Measurements from ENCODE around the gene EIF4EBP3. TPM values are rescaled to one million over a fixed set of nuclear protein-coding genes. Genes with fewer than 3 reads are reported as not detected.
"Not testable (repeated sequence)": the region's sequence is repeated elsewhere in the genome, so short reads cannot be mapped to it uniquely, and the experiment has no call there.

Gene EIF4EBP3
- total RNA-seq, 2 experiments from 2014 or later = 7.4 to 8.6 TPM

DNA sequence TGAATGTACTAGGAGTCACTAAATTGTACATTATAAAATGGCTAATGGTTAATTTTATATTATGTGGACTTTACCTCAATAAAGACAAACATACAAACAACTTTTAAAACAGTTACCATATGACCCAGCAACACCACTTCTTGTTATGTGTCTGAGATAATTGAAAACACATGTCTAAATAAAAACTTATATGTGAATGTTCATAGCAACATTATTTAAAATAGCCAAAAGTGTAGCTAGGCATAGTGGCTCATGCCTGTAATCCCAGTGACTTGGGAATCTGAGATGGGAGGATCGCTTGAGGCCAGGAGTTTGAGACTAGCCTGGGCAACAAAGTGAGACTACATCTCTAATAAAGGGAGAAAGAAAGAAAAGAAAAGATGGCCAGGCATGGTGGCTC, 40.0 kb downstream of the EIF4EBP3 start:
- H3K4me1 Mint-ChIP-seq (ENCODE audit: low read depth) = peaks cover 4% of the 10 kb centered on the region
- ChIA-PET CTCF (no interaction called here), POLR2A (no interaction called here)
- no peaks in the 10 kb centered on the region for H3K9me3 Mint-ChIP-seq (ENCODE audit: insufficient read depth)
- H3K27ac Mint-ChIP-seq = no peak overlapping the region
- no peak overlapping the region for H3K4me3 Mint-ChIP-seq
- DNase-seq = no peak
- no peaks in the 10 kb centered on the region for H3K36me3 Mint-ChIP-seq (ENCODE audit: low read depth)
- peaks cover 5% of the 10 kb centered on the region for H3K27me3 Mint-ChIP-seq (ENCODE audit: low read depth)
- ATAC-seq = no peak

DNA sequence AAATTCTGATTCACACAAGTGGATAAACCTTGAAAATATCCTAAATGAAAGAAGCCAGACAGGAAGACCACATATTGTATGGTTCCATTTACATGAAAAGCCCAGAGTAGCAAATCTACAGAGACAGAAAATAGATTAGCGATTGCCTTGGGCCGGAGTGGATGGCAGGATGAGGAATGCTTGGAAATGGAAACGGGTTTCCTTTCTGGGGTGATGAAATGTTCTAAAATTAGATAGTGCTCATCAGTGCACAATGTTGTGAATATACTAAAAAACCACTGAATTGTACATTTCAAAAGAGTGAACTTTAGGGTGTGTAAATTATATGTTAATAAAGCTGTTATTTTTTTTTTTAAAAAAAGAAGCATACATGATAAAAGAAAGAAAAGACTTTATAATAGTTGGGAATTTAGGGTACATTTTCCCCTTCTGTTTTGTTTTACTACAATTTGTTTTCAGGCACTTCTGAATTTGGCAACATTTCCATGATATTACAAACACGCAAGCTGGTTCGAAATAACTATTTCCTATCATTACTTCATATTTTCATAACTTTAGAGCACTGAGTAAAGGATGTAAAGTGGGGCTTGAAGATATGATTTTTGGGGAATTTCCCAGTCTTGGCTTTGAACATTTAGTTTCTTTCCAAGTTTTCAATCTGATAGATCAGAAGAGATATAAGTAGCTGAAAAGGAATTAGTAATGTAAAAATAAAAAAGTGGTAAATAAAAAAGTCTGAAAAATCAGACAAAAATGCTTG, 41.0 kb downstream of the EIF4EBP3 start:
- POLR2A ChIA-PET = no interaction called here
- H3K4me3 Mint-ChIP-seq = no peak overlapping the region
- peaks cover 3% of the 10 kb centered on the region for H3K27me3 Mint-ChIP-seq (ENCODE audit: low read depth)
- H3K4me1 Mint-ChIP-seq (ENCODE audit: low read depth) = peaks cover 4% of the 10 kb centered on the region
- CTCF ChIA-PET = interaction anchor here (0.8 to 1.5 kb wide), 2 partner anchors 216 to 237 kb away, joined by 3 read pairs; no protein-coding TSS in a partner anchor
- no peaks in the 10 kb centered on the region for H3K36me3 Mint-ChIP-seq (ENCODE audit: low read depth)
- DNase-seq (no peak), ATAC-seq (no peak)
- no peaks in the 10 kb centered on the region for H3K9me3 Mint-ChIP-seq (ENCODE audit: insufficient read depth)
- H3K27ac Mint-ChIP-seq = no peak overlapping the region

- Mint-ChIP-seq H3K9me3 (ENCODE audit: insufficient read depth) (no peaks in the 10 kb centered on the region), H3K27ac (no peak overlapping the region), H3K36me3 (ENCODE audit: low read depth) (no peaks in the 10 kb centered on the region), H3K27me3 (ENCODE audit: low read depth) (peaks cover 3% of the 10 kb centered on the region), H3K4me1 (ENCODE audit: low read depth) (peaks cover 4% of the 10 kb centered on the region), H3K4me3 (no peak overlapping the region)
- ChIA-PET CTCF (interaction anchor here (1.0 kb wide), 1 partner anchor 42 kb away, joined by 3 read pairs; no protein-coding TSS in a partner anchor), POLR2A (no interaction called here)
- no peak for ATAC-seq
- DNase-seq = no peak
Measured at GRCh38 chr5:140590861-140591260, 43.4 kb downstream of the EIF4EBP3 start.

DNA sequence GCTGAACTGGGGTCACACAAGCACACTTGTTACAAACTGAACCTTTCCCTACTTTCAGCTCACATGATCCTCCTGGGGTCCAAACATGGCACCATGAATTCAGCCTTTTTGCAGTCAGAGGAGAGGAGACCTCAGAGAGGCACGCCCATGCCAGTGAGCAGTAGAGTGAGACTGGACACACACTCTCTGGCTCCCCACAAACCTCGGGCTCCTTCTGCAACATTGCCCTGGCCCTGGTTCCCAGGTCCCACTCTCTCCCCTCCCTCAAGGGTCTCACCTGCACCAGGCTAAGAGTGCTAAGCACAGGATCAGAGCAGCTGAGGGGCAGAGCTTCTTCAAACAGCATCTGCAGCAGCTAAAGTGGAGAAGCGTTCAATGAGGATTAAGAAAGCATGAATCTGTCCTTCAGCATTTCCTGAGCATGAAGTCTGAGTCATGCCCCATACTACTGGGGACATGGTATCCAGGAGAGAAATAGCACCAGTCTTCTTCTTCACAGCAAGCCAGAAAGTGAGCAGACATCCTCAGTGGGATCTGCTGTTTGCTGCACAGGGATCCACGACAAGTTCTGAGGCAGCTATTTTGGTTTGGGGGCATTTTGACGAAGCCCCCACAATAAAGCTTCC, 44.4 kb downstream of the EIF4EBP3 start:
- Mint-ChIP-seq H3K27me3 (ENCODE audit: low read depth) (no peaks in the 10 kb centered on the region), H3K4me3 (no peak overlapping the region), H3K36me3 (ENCODE audit: low read depth) (no peaks in the 10 kb centered on the region), H3K4me1 (ENCODE audit: low read depth) (peaks cover 4% of the 10 kb centered on the region), H3K27ac (no peak overlapping the region), H3K9me3 (ENCODE audit: insufficient read depth) (no peaks in the 10 kb centered on the region)
- no peak for ATAC-seq
- ChIA-PET CTCF (interaction anchor here (1.3 kb wide), 1 partner anchor 44 kb away, joined by 4 read pairs; the partner anchor contains the start of gene EIF4EBP3), POLR2A (no interaction called here)
- DNase-seq = no peak

DNA sequence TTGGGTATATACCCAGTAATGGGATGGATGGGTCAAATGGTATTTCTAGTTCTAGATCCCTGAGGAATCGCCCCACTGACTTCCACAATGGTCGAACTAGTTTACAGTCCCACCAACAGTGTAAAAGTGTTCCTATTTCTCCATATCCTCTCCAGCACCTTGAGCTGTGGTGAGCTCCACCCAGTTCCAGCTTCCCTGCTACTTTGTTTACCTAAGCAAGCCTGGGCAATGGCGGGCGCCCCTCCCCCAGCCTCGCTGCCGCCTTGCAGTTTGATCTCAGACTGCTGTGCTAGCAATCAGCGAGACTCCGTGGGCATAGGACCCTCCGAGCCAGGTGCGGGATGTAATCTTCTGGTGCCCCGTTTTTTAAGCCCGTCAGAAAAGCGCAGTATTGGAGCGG, 45.6 kb downstream of the EIF4EBP3 start:
- POLR2A ChIA-PET; H3K36me3 Mint-ChIP-seq (ENCODE audit: low read depth); DNase-seq; ATAC-seq; H3K27ac Mint-ChIP-seq; CTCF ChIA-PET; H3K4me1 Mint-ChIP-seq (ENCODE audit: low read depth); H3K27me3 Mint-ChIP-seq (ENCODE audit: low read depth); H3K9me3 Mint-ChIP-seq (ENCODE audit: insufficient read depth); H3K4me3 Mint-ChIP-seq: not testable (repeated sequence)

GRCh38 chr5:140594169-140594568, 46.7 kb downstream of the EIF4EBP3 start:
- CTCF ChIA-PET = no interaction called here
- H3K27me3 Mint-ChIP-seq (ENCODE audit: low read depth) = no peaks in the 10 kb centered on the region
- H3K9me3 Mint-ChIP-seq (ENCODE audit: insufficient read depth) = no peaks in the 10 kb centered on the region
- H3K4me3 Mint-ChIP-seq = no peak overlapping the region
- H3K36me3 Mint-ChIP-seq (ENCODE audit: low read depth) = no peaks in the 10 kb centered on the region
- H3K27ac Mint-ChIP-seq = no peak overlapping the region
- DNase-seq (no peak), ATAC-seq (no peak)
- POLR2A ChIA-PET = no interaction called here
- peaks cover 1% of the 10 kb centered on the region for H3K4me1 Mint-ChIP-seq (ENCODE audit: low read depth)

GRCh38 chr5:140595538-140596300, 48.3 kb downstream of the EIF4EBP3 start:
- no peak overlapping the region for H3K4me3 Mint-ChIP-seq
- POLR2A ChIA-PET = no interaction called here
- CTCF ChIA-PET = interaction anchor here (0.6 kb wide), 1 partner anchor 10 kb away, joined by 3 read pairs; no protein-coding TSS in a partner anchor
- DNase-seq (no peak), ATAC-seq (no peak)
- H3K27ac Mint-ChIP-seq = no peak overlapping the region
- no peaks in the 10 kb centered on the region for H3K9me3 Mint-ChIP-seq (ENCODE audit: insufficient read depth)
- no peaks in the 10 kb centered on the region for H3K4me1 Mint-ChIP-seq (ENCODE audit: low read depth)
- H3K27me3 Mint-ChIP-seq (ENCODE audit: low read depth) = no peaks in the 10 kb centered on the region
- H3K36me3 Mint-ChIP-seq (ENCODE audit: low read depth) = no peaks in the 10 kb centered on the region

DNA sequence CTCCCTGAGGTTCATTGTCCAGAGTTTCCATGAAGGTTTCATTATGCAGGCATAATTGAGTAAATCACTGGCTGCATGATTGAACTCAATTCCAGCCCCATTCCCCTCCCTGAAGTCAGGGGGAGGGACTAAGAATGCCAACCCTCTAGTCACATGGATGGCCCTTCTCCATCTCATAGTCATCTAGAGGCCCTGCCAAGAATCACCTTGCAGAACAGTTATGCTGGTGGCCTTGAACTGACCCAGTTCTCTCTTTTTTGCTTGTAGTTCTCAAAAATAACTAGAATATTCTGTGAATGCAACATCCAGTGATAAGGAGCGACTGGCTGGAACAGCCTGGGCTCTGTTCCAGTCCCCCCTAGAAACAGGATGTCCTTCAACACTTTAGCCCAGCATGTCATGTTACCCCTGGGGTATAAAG, 48.9 kb downstream of the EIF4EBP3 start:
- no peak overlapping the region for H3K27ac Mint-ChIP-seq
- ATAC-seq = no peak
- CTCF ChIA-PET = interaction anchor here (0.6 kb wide), 1 partner anchor 9 kb away, joined by 3 read pairs; no protein-coding TSS in a partner anchor
- H3K9me3 Mint-ChIP-seq (ENCODE audit: insufficient read depth) = no peaks in the 10 kb centered on the region
- POLR2A ChIA-PET = no interaction called here
- H3K36me3 Mint-ChIP-seq (ENCODE audit: low read depth) = no peaks in the 10 kb centered on the region
- H3K4me3 Mint-ChIP-seq = no peak overlapping the region
- H3K4me1 Mint-ChIP-seq (ENCODE audit: low read depth) = no peaks in the 10 kb centered on the region
- no peak for DNase-seq
- H3K27me3 Mint-ChIP-seq (ENCODE audit: low read depth) = no peaks in the 10 kb centered on the region

DNA sequence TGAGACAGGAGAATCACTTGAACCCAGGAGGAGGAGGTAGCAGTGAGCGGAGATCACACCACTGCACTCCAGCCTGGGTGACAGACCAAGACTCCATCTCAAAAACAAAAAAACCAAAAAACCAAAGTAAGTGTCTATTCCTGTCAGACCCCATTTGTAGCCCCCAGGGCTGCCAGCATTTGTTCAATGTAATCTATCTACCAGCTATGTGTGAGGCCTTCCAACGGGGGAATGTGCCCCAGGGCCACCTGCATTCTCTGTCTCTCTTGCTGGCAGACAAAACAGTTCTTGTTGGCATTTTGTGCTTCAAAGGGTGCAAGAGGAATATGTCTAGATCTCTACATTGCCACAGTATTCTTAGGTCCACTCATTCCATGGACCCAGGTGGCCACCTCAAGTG, 51.4 kb downstream of the EIF4EBP3 start:
- Mint-ChIP-seq H3K27me3 (ENCODE audit: low read depth) (peaks cover 2% of the 10 kb centered on the region), H3K4me3 (no peak overlapping the region), H3K9me3 (ENCODE audit: insufficient read depth) (no peaks in the 10 kb centered on the region), H3K27ac (no peak overlapping the region), H3K36me3 (ENCODE audit: low read depth) (no peaks in the 10 kb centered on the region), H3K4me1 (ENCODE audit: low read depth) (no peaks in the 10 kb centered on the region)
- ATAC-seq (no peak), DNase-seq (no peak)
- POLR2A ChIA-PET = no interaction called here
- CTCF ChIA-PET = interaction anchor here (0.6 kb wide), 1 partner anchor 14 kb away, joined by 4 read pairs; no protein-coding TSS in a partner anchor

Small RNAs within 50 kb of the gene (microRNA-seq; reads per million reads assigned to microRNA genes)
- gene MIR6831 = not detected

Other genes starting within 250 kb of the EIF4EBP3 start
- gene PFDN1, start 244.6 kb upstream of the EIF4EBP3 start, total RNA-seq = 10 to 100 TPM; 62.4 to 64.7 TPM
- 10 to 100 TPM; 12.6 to 13.5 TPM for gene HBEGF, start 201.1 kb upstream of the EIF4EBP3 start, total RNA-seq
- gene SLC4A9, start 187.5 kb upstream of the EIF4EBP3 start, total RNA-seq = under 1 TPM; 0.13 to 0.16 TPM
- 100 to 1,000 TPM; 108 to 112 TPM for gene ANKHD1, start 145.8 kb upstream of the EIF4EBP3 start, total RNA-seq
- 10 to 100 TPM; 42.7 to 43.4 TPM for gene SRA1, start 9.8 kb downstream of the EIF4EBP3 start, total RNA-seq
- gene APBB3, start 16.9 kb downstream of the EIF4EBP3 start, total RNA-seq = 10 to 100 TPM; 24.1 to 25.0 TPM
- gene SLC35A4, start 17.2 kb downstream of the EIF4EBP3 start, total RNA-seq = 10 to 100 TPM; 88.9 to 98.2 TPM
- gene CD14, start 85.5 kb downstream of the EIF4EBP3 start, total RNA-seq = under 1 TPM; 0.42 to 0.45 TPM
- 10 to 100 TPM; 30.5 to 36.5 TPM for gene TMCO6, start 91.8 kb downstream of the EIF4EBP3 start, total RNA-seq
- 10 to 100 TPM; 81.6 to 84.0 TPM for gene NDUFA2, start 100.0 kb downstream of the EIF4EBP3 start, total RNA-seq
- 100 to 1,000 TPM in 1 of 2 experiments, 10 to 100 TPM in 1; 92.1 to 104 TPM for gene IK, start 100.2 kb downstream of the EIF4EBP3 start, total RNA-seq
- gene WDR55, start 117.2 kb downstream of the EIF4EBP3 start, total RNA-seq = 10 to 100 TPM; 40.1 to 41.1 TPM
- 1 to 10 TPM; 3.1 to 4.1 TPM for gene DND1, start 125.9 kb downstream of the EIF4EBP3 start, total RNA-seq
- gene HARS1, start 143.7 kb downstream of the EIF4EBP3 start, total RNA-seq = 10 to 100 TPM; 81.6 to 87.6 TPM
- 10 to 100 TPM; 27.3 to 29.0 TPM for gene HARS2, start 143.8 kb downstream of the EIF4EBP3 start, total RNA-seq
- gene ZMAT2, start 152.8 kb downstream of the EIF4EBP3 start, total RNA-seq = 10 to 100 TPM; 43.3 to 47.4 TPM
- not detected for gene PCDHA1, start 238.5 kb downstream of the EIF4EBP3 start, total RNA-seq
- not detected for gene PCDHA2, start 247.2 kb downstream of the EIF4EBP3 start, total RNA-seq

Measured in activated CD8-positive, alpha-beta T cell treated with anti-CD3 and anti-CD28 coated beads, Interleukin-2, amount 10 ng/mL, durations not matched to agents 7 days and 5 days (primary cell).